HepG2 (cell line): Measurements from ENCODE around the gene FAM3D. TPM values are rescaled to one million over a fixed set of nuclear protein-coding genes. Genes with fewer than 3 reads are reported as not detected.

Experiments
- ATAC-seq: fragments of 200-7000 bp; cut with Tn5 transposase; 3 replicates; pipeline ENCODE4 v1.9.1; 2020; ENCODE audit warnings: mild to moderate bottlenecking, moderate library complexity
- BruUV-seq: library from RNA; stranded (reverse); fragments of 400-500 nt; replicated peaks from 2 replicates; lab custom pipeline; 2021; lab: Mats Ljungman, UMichigan
- CTCF ChIA-PET: fragments of 300-600 bp; formaldehyde crosslinking; extraction: SDS; loops from one replicate; lab custom pipeline; 2021; ENCODE audit warnings: low total read pairs, inconsistent platforms, low intra/inter-chr PET ratio; lab: Yijun Ruan, JAX
- POLR2A ChIA-PET: fragments of 350-600 bp; sonication (Branson Sonifier 250); formaldehyde crosslinking; loops from one replicate; lab custom pipeline; 2020; ENCODE audit warnings: antibody characterized with exemption, inconsistent platforms; lab: Yijun Ruan, JAX
- DNase-seq: peaks from one replicate; pipeline ENCODE4 v3.0.0-alpha.2; 2015; ENCODE audit warnings: low spot score
- FAIRE-seq: peaks from 3 replicates; lab custom pipeline; 2011; peaks lifted over from hg19 to GRCh38; lab: Jason Lieb, UNC
- H2AFZ ChIP-seq: one replicate; pipeline ENCODE4 v1.6.1; 2011; ENCODE audit warnings: low read length, inconsistent platforms
- H3K27ac ChIP-seq: fragments of 300-600 bp; 3 replicates; pipeline ENCODE4 v1.8.0; 2011; ENCODE audit warnings: mixed run types, mild to moderate bottlenecking, mixed read lengths, low read length, inconsistent platforms; ENCODE audit not compliant: insufficient read depth; ENCODE audit errors: extremely low read length
- H3K27me3 ChIP-seq, 2 experiments: fragments of 200-600 bp in 1 of 2; 2 replicates in 1 of 2; 3 replicates in 1 of 2; pipeline versions ENCODE4 v1.6.0 to v1.8.0; 2011; ENCODE audit warnings: low read length in 2 of 2, mild to moderate bottlenecking in 2 of 2, moderate library complexity in 2 of 2, inconsistent platforms in 1 of 2; ENCODE audit not compliant: insufficient read depth in 2 of 2, control insufficient read depth in 1 of 2
- H3K36me3 ChIP-seq, 2 experiments: fragments of 200-600 bp in 1 of 2; replicated peaks in 1 of 2; 2 replicates in 1 of 2; 3 replicates in 1 of 2; pipeline versions ENCODE4 v1.5.1 to v1.8.0; 2011; ENCODE audit warnings: low read length in 2 of 2, inconsistent platforms in 1 of 2; ENCODE audit not compliant: insufficient read depth in 2 of 2, control insufficient read depth in 1 of 2
- H3K4me1 ChIP-seq: 2 replicates; pipeline ENCODE4 v1.5.1; 2012; ENCODE audit warnings: low read length, inconsistent platforms; ENCODE audit not compliant: insufficient read depth
- H3K4me2 ChIP-seq: 2 replicates; pipeline ENCODE4 v1.6.0; 2011; ENCODE audit warnings: low read depth, low read length, inconsistent platforms
- H3K4me3 ChIP-seq, 3 experiments: fragments of 200-600 bp in 1 of 3; sonication (generic), shearing (Covaris generic) in 1 of 3; replicated peaks in 1 of 3; 2 replicates each; pipeline ENCODE4 v1.5.1; 2011 to 2016; ENCODE audit warnings: low read length in 3 of 3, inconsistent platforms in 2 of 3, low read depth in 2 of 3, mild to moderate bottlenecking in 2 of 3, control low read depth in 1 of 3, mixed read lengths in 1 of 3; ENCODE audit not compliant: insufficient read depth in 1 of 3
- H3K79me2 ChIP-seq: one replicate; pipeline ENCODE4 v1.6.1; 2011; ENCODE audit warnings: low read length, inconsistent platforms; ENCODE audit not compliant: insufficient read depth
- H3K9ac ChIP-seq: 2 replicates; pipeline ENCODE4 v1.6.0; 2011; ENCODE audit warnings: mild to moderate bottlenecking, low read depth, low read length, inconsistent platforms; ENCODE audit not compliant: insufficient read depth
- H3K9me3 ChIP-seq: 2 replicates; pipeline ENCODE4 v1.5.1; 2012; ENCODE audit warnings: mild to moderate bottlenecking, low read length
- H4K20me1 ChIP-seq: 2 replicates; pipeline ENCODE4 v1.6.0; 2011; ENCODE audit warnings: inconsistent platforms, mild to moderate bottlenecking, low read length, moderate library complexity; ENCODE audit not compliant: insufficient read depth
- AFF4 ChIP-seq: sonication (generic); formaldehyde crosslinking; IDR thresholded peaks from 2 replicates; pipeline ENCODE4 v1.4.0; 2020; ENCODE audit warnings: missing genetic modification reagents
- HMGXB4 ChIP-seq, 2 experiments: sonication (generic) in 1 of 2; formaldehyde crosslinking in 1 of 2; IDR thresholded peaks; 2 replicates each; pipeline versions ENCODE4 v1.4.0 to v1.6.1; 2018 to 2020; ENCODE audit warnings: missing genetic modification reagents in 2 of 2, borderline replicate concordance in 1 of 2, low read depth in 1 of 2, mild to moderate bottlenecking in 1 of 2, missing biosample characterization in 1 of 2
- TEAD3 ChIP-seq: optimal IDR thresholded peaks from 2 replicates; pipeline ENCODE3; 2016; ENCODE audit warnings: borderline replicate concordance
- WGBS: methylation state at CpG from one replicate; pipeline ENCODE4 v1.1.6; 2017; ENCODE audit warnings: low lambda C conversion rate; 5-methylcytosine and 5-hydroxymethylcytosine counted together
- in situ Hi-C: cut with HindIII; loops from 2 replicates; pipeline ENCODE4 v1.10.0; 2017; ENCODE audit warnings: low pct_unique_long_range_greater_than_20kb; ENCODE audit not compliant: extremely low pct_ligation_motif_present
- intact Hi-C: fragments of 100-400 bp; cut with micrococcal nuclease; formaldehyde crosslinking; loops from one replicate; pipeline ENCODE4 v1.10.0; 2022; ENCODE audit not compliant: unreplicated experiment
- polyA plus RNA-seq, 8 experiments: library from polyadenylated mRNA; depleted of rRNA in 3 of 8; stranded (reverse) in 7 of 8; unstranded in 1 of 8; fragments of >200 nt; fragmentation: Illumina TruSeq in 4 of 8; extraction: Trizol in 4 of 8; gene quantifications; 2 replicates each; pipeline versions ENCODE4 v1.2.1 to v1.2.3, GENCODE V29; 2011 to 2016; ENCODE audit warnings: low read depth in 4 of 8, missing spikeins in 1 of 8, mixed read lengths in 1 of 8; ENCODE audit not compliant: insufficient read depth in 1 of 8
- total RNA-seq, 5 experiments: library from RNA; depleted of rRNA; stranded (reverse); fragments of >200 nt; fragmentation: Illumina TruSeq; extraction: Trizol; gene quantifications; 2 replicates each; pipeline ENCODE4 v1.2.3, GENCODE V29; 2016; ENCODE audit warnings: low read depth in 1 of 5
- TF ChIP-seq, protein P1 (sequence below): sonication (generic); formaldehyde crosslinking; IDR thresholded peaks from 2 replicates; pipeline ENCODE4 v1.4.0; 2020; ENCODE audit warnings: missing genetic modification reagents, borderline replicate concordance

The FAM3D gene
- total and polyA plus RNA-seq, 2 of the 13 experiments (the other 11 are each of a cell fraction or from before 2014, with no cell fraction given), result not detected

- TF ChIP-seq AFF4 (CRISPR knock-in tag) (no peak), TEAD3 (CRISPR knock-in tag) (peak; percentile 13)
Observed at GRCh38 chr3:58630076-58630709, 36.4 kb downstream of the FAM3D start (continued).

GRCh38 chr3:58629629-58630028 is 36.9 kb downstream of the FAM3D start:
- no peaks in the 10 kb centered on the region for H3K79me2 ChIP-seq
- ChIA-PET CTCF (interaction anchor here (0.7 to 2.4 kb wide), 5 partner anchors 61 to 207 kb away, joined by 3 to 18 read pairs (median 4); no protein-coding TSS in a partner anchor), POLR2A (interaction anchor here (1.0 to 1.2 kb wide), 3 partner anchors 92 to 323 kb away, joined by 3 to 6 read pairs (median 3); partner anchors contain the start of genes ACOX2, HTD2 and RPP14)
- H3K4me2 ChIP-seq, result no peak overlapping the region
- WGBS, result 40% methylated on average over 2 of the region's 2 CpGs
- H3K9me3 ChIP-seq, result no peaks in the 10 kb centered on the region
- H3K9ac ChIP-seq, result no peak overlapping the region
- ATAC-seq (no peak), FAIRE-seq (no peak), DNase-seq (no peak)
- H2AFZ ChIP-seq, result no peak overlapping the region
- no peaks in the 10 kb centered on the region for H4K20me1 ChIP-seq
- no peak overlapping the region for H3K27ac ChIP-seq
- no TSS peak for BruUV-seq
- H3K4me3 ChIP-seq, result no peak overlapping the region
- intact Hi-C loops, result loop anchor here (1.0 kb wide), 2 partner anchors 61 to 136 kb away; no protein-coding TSS in a partner anchor
- TF ChIP-seq, protein P1, sequence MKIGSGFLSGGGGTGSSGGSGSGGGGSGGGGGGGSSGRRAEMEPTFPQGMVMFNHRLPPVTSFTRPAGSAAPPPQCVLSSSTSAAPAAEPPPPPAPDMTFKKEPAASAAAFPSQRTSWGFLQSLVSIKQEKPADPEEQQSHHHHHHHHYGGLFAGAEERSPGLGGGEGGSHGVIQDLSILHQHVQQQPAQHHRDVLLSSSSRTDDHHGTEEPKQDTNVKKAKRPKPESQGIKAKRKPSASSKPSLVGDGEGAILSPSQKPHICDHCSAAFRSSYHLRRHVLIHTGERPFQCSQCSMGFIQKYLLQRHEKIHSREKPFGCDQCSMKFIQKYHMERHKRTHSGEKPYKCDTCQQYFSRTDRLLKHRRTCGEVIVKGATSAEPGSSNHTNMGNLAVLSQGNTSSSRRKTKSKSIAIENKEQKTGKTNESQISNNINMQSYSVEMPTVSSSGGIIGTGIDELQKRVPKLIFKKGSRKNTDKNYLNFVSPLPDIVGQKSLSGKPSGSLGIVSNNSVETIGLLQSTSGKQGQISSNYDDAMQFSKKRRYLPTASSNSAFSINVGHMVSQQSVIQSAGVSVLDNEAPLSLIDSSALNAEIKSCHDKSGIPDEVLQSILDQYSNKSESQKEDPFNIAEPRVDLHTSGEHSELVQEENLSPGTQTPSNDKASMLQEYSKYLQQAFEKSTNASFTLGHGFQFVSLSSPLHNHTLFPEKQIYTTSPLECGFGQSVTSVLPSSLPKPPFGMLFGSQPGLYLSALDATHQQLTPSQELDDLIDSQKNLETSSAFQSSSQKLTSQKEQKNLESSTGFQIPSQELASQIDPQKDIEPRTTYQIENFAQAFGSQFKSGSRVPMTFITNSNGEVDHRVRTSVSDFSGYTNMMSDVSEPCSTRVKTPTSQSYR, result no peak
- no peak for TF ChIP-seq HMGXB4 (CRISPR knock-in tag; IDR thresholded peaks at IDR 0.05; ENCODE audit: borderline replicate concordance in 1 of 2, low read depth in 1 of 2)
- H3K4me1 ChIP-seq, result peaks cover 27% of the 10 kb centered on the region
- no peaks in the 10 kb centered on the region for H3K36me3 ChIP-seq
- H3K27me3 ChIP-seq, result peaks cover 5 to 30% of the 10 kb centered on the region in 2 experiments
- in situ Hi-C loops, result loop anchor here (5.0 kb wide), 1 partner anchor 62 kb away; no protein-coding TSS in a partner anchor
